DMS153 treated with DMSO at 0.1 percent for 48 hours (cell line): ENCODE results near the gene QSOX2.

Source experiments
- DNase-seq: peaks from one replicate; lab custom pipeline; 2025; ENCODE audit not compliant: unreplicated experiment; lab: John Stamatoyannopoulos, UW

Gene QSOX2

GRCh38 chr9:136204838-136205706, 40.5 kb downstream of the QSOX2 start, which contains the start of gene LHX3:
Gene LHX3 (minus strand): TSS chr9:136205128. CDS start chr9:136205012, 116 bp downstream.
- no peak for DNase-seq

- no peak for DNase-seq
Measured at GRCh38 chr9:136204145-136204805, 41.3 kb downstream of the QSOX2 start.

- no peak for DNase-seq
Measured at GRCh38 chr9:136203408-136204144, 42.0 kb downstream of the QSOX2 start.

- no peak for DNase-seq
Measured at GRCh38 chr9:136202454-136203407, 42.9 kb downstream of the QSOX2 start.

- no peak for DNase-seq
Measured at GRCh38 chr9:136201609-136202453, 43.8 kb downstream of the QSOX2 start.

- no peak for DNase-seq
Measured at GRCh38 chr9:136201174-136201573, 44.4 kb downstream of the QSOX2 start.

GRCh38 chr9:136200424-136200823, 45.2 kb downstream of the QSOX2 start:
- DNase-seq: no peak

GRCh38 chr9:136199391-136200288, 46.0 kb downstream of the QSOX2 start:
- no peak for DNase-seq

GRCh38 chr9:136198605-136199083, 47.0 kb downstream of the QSOX2 start:
- DNase-seq: no peak

GRCh38 chr9:136197930-136198604, 47.5 kb downstream of the QSOX2 start:
- no peak for DNase-seq

GRCh38 chr9:136197084-136197875, 48.3 kb downstream of the QSOX2 start:
- DNase-seq: no peak

- no peak for DNase-seq
Measured at GRCh38 chr9:136196404-136197083, 49.1 kb downstream of the QSOX2 start.

GRCh38 chr9:136194540-136194939, 51.1 kb downstream of the QSOX2 start:
- no peak for DNase-seq

- DNase-seq: no peak
Measured at GRCh38 chr9:136193891-136194279, 51.7 kb downstream of the QSOX2 start.

- no peak for DNase-seq
Measured at GRCh38 chr9:136193127-136193890, 52.3 kb downstream of the QSOX2 start.
